ENCODE measurements around the gene KLRB1.
"Not testable (repeated sequence)": the region's sequence is repeated elsewhere in the genome, so short reads cannot be mapped to it uniquely, and the experiment has no call there.

The KLRB1 gene

GRCh38 chr12:9646794-9647781, 39.4 kb upstream of the KLRB1 start:
- peak; percentile 47 for DNase-seq (ENCODE audit: low read depth)
- no peak for TF ChIP-seq CTCF (IDR thresholded peaks at IDR 0.05; ENCODE audit: insufficient read depth, low read depth, low read length, missing control alignments)
- peak overlapping the region; percentile 63 for H3K4me3 ChIP-seq (ENCODE audit: low read length)

GRCh38 chr12:9644985-9645551, 37.4 kb upstream of the KLRB1 start:
- peak; percentile 48 for DNase-seq (ENCODE audit: low read depth)

GRCh38 chr12:9643266-9643660, 35.5 kb upstream of the KLRB1 start:
- TF ChIP-seq CTCF (IDR thresholded peaks at IDR 0.05; ENCODE audit: insufficient read depth, low read depth, low read length, missing control alignments) = no peak
- H3K4me3 ChIP-seq (ENCODE audit: low read length) = no peak overlapping the region

More at GRCh38 chr12:9644985-9645551, 37.4 kb upstream of the KLRB1 start:
- H3K4me3 ChIP-seq (ENCODE audit: low read length) = not testable (repeated sequence)

GRCh38 chr12:9642606-9643265, 35.0 kb upstream of the KLRB1 start:
- no peak for DNase-seq (ENCODE audit: low read depth)
- no peak overlapping the region for H3K4me3 ChIP-seq (ENCODE audit: low read length)
- no peak for TF ChIP-seq CTCF (IDR thresholded peaks at IDR 0.05; ENCODE audit: insufficient read depth, low read depth, low read length, missing control alignments)

More at GRCh38 chr12:9643266-9643660, 35.5 kb upstream of the KLRB1 start:
- no peak for DNase-seq (ENCODE audit: low read depth)

- DNase-seq (ENCODE audit: low read depth) = no peak
- no peak overlapping the region for H3K4me3 ChIP-seq (ENCODE audit: low read length)
- no peak for TF ChIP-seq CTCF (IDR thresholded peaks at IDR 0.05; ENCODE audit: insufficient read depth, low read depth, low read length, missing control alignments)
Observed at GRCh38 chr12:9640024-9640423, 32.3 kb upstream of the KLRB1 start.

GRCh38 chr12:9636851-9637206, 29.1 kb upstream of the KLRB1 start:
- no peak for TF ChIP-seq CTCF (IDR thresholded peaks at IDR 0.05; ENCODE audit: insufficient read depth, low read depth, low read length, missing control alignments)
- no peak for DNase-seq (ENCODE audit: low read depth)
- H3K4me3 ChIP-seq (ENCODE audit: low read length) = no peak overlapping the region

- no peak for TF ChIP-seq CTCF (IDR thresholded peaks at IDR 0.05; ENCODE audit: insufficient read depth, low read depth, low read length, missing control alignments)
- no peak for DNase-seq (ENCODE audit: low read depth)
- H3K4me3 ChIP-seq (ENCODE audit: low read length) = no peak overlapping the region
Observed at GRCh38 chr12:9636150-9636850, 28.6 kb upstream of the KLRB1 start.

All from epithelial cell of esophagus (primary cell).